ENCODE data around the gene HOATZ. TPM values are rescaled to one million over a fixed set of nuclear protein-coding genes. Genes with fewer than 3 reads are reported as not detected.

The HOATZ gene
- total RNA-seq, 4 donors from 2014 or later = not detected

GRCh38 chr11:111541254-111542061, 26.9 kb downstream of the HOATZ start:
- ATAC-seq = peak; percentile 74
- H3K4me1 ChIP-seq = peaks cover 0 to 32% (median 6%) of the 10 kb centered on the region in 3 donors
- H3K9me3 ChIP-seq = no peaks in the 10 kb centered on the region
- peaks cover 27% of the 10 kb centered on the region for H3K27me3 ChIP-seq
- H3K36me3 ChIP-seq = peaks cover 0 to 13% of the 10 kb centered on the region in 2 donors
- TF ChIP-seq POLR2AphosphoS5 (IDR thresholded peaks at IDR 0.05) (peak; percentile 56), EP300 (IDR thresholded peaks at IDR 0.05) (no peak), POLR2A (IDR thresholded peaks at IDR 0.05) (peak in 1 of 2 donors; percentile 24)
- 34 to 40% methylated on average over 1 to 5 of the region's 41 CpGs for WGBS, 2 donors (ENCODE audit: low coverage in 1 of 2)
- peak overlapping the region in 3 of 4 donors; percentile 71 to 80 (median 75) for H3K27ac ChIP-seq
- peak overlapping the region; percentile 46 to 66 for H3K4me3 ChIP-seq

DNA sequence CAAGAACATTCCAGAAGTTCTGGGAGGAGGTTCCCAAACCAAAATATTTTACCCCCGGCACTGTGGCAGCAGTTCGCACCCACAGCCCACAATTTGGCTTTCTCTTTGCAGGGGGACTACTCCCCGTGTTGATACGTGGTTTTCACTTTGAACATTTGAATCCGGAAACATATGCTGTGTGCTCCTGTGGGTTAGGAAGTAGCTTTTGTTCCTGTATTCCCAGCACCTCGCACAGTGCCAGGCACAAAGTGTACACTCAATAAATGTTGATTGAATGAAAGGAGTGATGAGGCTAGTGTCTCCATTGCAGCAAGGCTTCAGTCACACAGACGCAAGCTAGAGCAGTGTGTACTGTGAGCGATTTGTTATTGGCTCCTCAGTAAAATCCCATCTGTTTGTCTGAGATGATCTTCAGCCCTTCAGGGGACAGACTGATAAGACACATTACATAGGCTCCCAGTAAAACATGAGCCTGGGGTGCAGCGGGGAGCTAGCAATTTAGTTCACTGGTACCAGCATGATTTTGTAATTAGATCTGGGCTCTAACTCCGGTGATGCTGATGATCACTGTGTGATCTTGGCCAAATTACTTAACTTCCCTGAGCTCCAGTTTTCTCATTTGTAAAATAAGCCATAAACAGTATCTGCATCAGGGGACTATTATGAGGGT, 28.2 kb downstream of the HOATZ start:
- Histone ChIP-seq H3K4me1 (peaks cover 0 to 32% (median 6%) of the 10 kb centered on the region in 3 donors), H3K4me3 (no peak overlapping the region), H3K27ac (no peak overlapping the region), H3K36me3 (peaks cover 0 to 22% of the 10 kb centered on the region in 2 donors), H3K9me3 (no peaks in the 10 kb centered on the region), H3K27me3 (peaks cover 23% of the 10 kb centered on the region)
- no peak for ATAC-seq
- no peak for TF ChIP-seq POLR2AphosphoS5 (IDR thresholded peaks at IDR 0.05)
- no peak for TF ChIP-seq EP300 (IDR thresholded peaks at IDR 0.05)
- TF ChIP-seq, protein P1, sequence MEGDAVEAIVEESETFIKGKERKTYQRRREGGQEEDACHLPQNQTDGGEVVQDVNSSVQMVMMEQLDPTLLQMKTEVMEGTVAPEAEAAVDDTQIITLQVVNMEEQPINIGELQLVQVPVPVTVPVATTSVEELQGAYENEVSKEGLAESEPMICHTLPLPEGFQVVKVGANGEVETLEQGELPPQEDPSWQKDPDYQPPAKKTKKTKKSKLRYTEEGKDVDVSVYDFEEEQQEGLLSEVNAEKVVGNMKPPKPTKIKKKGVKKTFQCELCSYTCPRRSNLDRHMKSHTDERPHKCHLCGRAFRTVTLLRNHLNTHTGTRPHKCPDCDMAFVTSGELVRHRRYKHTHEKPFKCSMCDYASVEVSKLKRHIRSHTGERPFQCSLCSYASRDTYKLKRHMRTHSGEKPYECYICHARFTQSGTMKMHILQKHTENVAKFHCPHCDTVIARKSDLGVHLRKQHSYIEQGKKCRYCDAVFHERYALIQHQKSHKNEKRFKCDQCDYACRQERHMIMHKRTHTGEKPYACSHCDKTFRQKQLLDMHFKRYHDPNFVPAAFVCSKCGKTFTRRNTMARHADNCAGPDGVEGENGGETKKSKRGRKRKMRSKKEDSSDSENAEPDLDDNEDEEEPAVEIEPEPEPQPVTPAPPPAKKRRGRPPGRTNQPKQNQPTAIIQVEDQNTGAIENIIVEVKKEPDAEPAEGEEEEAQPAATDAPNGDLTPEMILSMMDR (IDR thresholded peaks at IDR 0.05) = no peak
- TF ChIP-seq POLR2A (IDR thresholded peaks at IDR 0.05) = no peak
- WGBS, 2 donors (ENCODE audit: low coverage in 1 of 2) = 73 to 79% methylated on average over 5 to 10 of the region's 10 CpGs

GRCh38 chr11:111548525-111548924, 33.9 kb downstream of the HOATZ start:
- no peaks in the 10 kb centered on the region for H3K27me3 ChIP-seq
- no peak for ATAC-seq
- no peak overlapping the region for H3K27ac ChIP-seq
- peaks cover 0 to 37% of the 10 kb centered on the region in 2 donors for H3K36me3 ChIP-seq
- H3K9me3 ChIP-seq = no peaks in the 10 kb centered on the region
- WGBS, 2 donors (ENCODE audit: low coverage in 1 of 2) = 83% methylated on average over 1 of the region's 2 CpGs; no CpG with 5 or more reads in 1 of the 2 donors
- no peaks in the 10 kb centered on the region for H3K4me1 ChIP-seq
- TF ChIP-seq POLR2AphosphoS5 (IDR thresholded peaks at IDR 0.05) = no peak
- TF ChIP-seq, protein P1 (IDR thresholded peaks at IDR 0.05) = no peak
- TF ChIP-seq EP300 (IDR thresholded peaks at IDR 0.05) = no peak
- no peak for TF ChIP-seq POLR2A (IDR thresholded peaks at IDR 0.05)
- no peak overlapping the region for H3K4me3 ChIP-seq

- no peak for ATAC-seq
- WGBS, 2 donors (ENCODE audit: low coverage in 1 of 2) = 64 to 72% methylated on average over 3 to 4 of the region's 11 CpGs
- Histone ChIP-seq H3K27me3 (no peaks in the 10 kb centered on the region), H3K36me3 (peaks cover 0 to 37% of the 10 kb centered on the region in 2 donors), H3K9me3 (no peaks in the 10 kb centered on the region), H3K4me3 (no peak overlapping the region), H3K4me1 (no peaks in the 10 kb centered on the region), H3K27ac (no peak overlapping the region)
- TF ChIP-seq POLR2AphosphoS5 (IDR thresholded peaks at IDR 0.05) (no peak), EP300 (IDR thresholded peaks at IDR 0.05) (no peak), POLR2A (IDR thresholded peaks at IDR 0.05) (no peak)
- TF ChIP-seq, protein P1 (IDR thresholded peaks at IDR 0.05) = no peak
Observed at GRCh38 chr11:111549196-111549868, 34.8 kb downstream of the HOATZ start.

DNA sequence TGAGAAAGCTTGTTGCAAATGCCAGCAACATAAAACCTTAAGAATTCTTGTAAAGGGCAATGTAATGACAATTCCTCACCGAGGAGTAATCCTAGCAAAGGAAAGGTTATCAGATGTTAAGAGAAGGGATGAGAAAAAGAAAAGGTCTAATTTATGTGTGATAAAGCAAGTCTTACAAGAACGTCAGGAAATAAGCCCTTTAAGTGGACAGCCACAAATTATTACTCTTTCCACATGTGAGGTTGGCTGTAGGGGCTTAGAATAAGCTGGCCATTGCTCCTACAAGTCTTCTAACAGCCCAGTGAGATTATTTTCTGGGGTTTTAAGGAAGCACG, 35.3 kb downstream of the HOATZ start:
- Histone ChIP-seq H3K27ac (no peak overlapping the region), H3K4me1 (no peaks in the 10 kb centered on the region), H3K36me3 (peaks cover 0 to 37% of the 10 kb centered on the region in 2 donors), H3K27me3 (no peaks in the 10 kb centered on the region), H3K4me3 (no peak overlapping the region), H3K9me3 (no peaks in the 10 kb centered on the region)
- no peak for ATAC-seq
- 56 to 80% methylated on average over 2 to 3 of the region's 3 CpGs for whole genome bisulfite sequencing, 2 donors (ENCODE audit: low coverage in 1 of 2)
- TF ChIP-seq EP300 (IDR thresholded peaks at IDR 0.05) = no peak
- no peak for TF ChIP-seq POLR2AphosphoS5 (IDR thresholded peaks at IDR 0.05)
- TF ChIP-seq, protein P1 (IDR thresholded peaks at IDR 0.05) = no peak
- no peak for TF ChIP-seq POLR2A (IDR thresholded peaks at IDR 0.05)

Data from gastroesophageal sphincter (tissue), 4 donors.